ENCODE results near the gene SUGP2. TPM values are rescaled to one million over a fixed set of nuclear protein-coding genes. Genes with fewer than 3 reads are reported as not detected.

The SUGP2 gene
- total RNA-seq, 2 donors from 2014 or later = 41.8 to 99.6 TPM

DNA sequence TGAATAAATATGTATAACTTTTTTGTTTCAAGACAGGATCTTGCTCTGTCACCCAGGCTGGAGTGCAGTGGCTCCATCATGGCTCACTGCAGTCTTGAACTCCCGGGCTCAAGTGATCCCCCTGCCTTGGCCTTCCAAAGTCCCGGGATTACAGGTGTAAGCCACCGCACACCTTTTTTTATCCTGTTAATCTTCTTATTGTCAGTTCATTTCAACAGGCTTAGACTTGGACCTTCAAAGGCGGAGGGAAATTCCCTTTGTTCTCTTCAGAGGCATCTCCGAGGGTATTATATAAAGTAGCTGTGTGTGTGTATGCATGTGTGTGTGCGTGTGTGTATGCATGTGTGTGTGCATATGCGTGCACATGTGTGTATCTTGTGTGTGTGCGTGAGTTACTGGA, 35.0 kb downstream of the SUGP2 start:
- Histone ChIP-seq H3K4me1 (replicated peaks) (no peaks in the 10 kb centered on the region), H3K9me3 (no peaks in the 10 kb centered on the region), H3K36me3 (peaks cover 0 to 7% of the 10 kb centered on the region in 2 donors), H3K27me3 (replicated peaks; ENCODE audit: insufficient read depth) (no peaks in the 10 kb centered on the region), H3K4me3 (no peak overlapping the region), H3K27ac (no peak overlapping the region)
- no peak for DNase-seq (ENCODE audit: low spot score)
- intact Hi-C loops (cut with DNase I) = no loop called here
- TF ChIP-seq POLR2A (IDR thresholded peaks at IDR 0.05) = no peak
- TF ChIP-seq, protein P1, sequence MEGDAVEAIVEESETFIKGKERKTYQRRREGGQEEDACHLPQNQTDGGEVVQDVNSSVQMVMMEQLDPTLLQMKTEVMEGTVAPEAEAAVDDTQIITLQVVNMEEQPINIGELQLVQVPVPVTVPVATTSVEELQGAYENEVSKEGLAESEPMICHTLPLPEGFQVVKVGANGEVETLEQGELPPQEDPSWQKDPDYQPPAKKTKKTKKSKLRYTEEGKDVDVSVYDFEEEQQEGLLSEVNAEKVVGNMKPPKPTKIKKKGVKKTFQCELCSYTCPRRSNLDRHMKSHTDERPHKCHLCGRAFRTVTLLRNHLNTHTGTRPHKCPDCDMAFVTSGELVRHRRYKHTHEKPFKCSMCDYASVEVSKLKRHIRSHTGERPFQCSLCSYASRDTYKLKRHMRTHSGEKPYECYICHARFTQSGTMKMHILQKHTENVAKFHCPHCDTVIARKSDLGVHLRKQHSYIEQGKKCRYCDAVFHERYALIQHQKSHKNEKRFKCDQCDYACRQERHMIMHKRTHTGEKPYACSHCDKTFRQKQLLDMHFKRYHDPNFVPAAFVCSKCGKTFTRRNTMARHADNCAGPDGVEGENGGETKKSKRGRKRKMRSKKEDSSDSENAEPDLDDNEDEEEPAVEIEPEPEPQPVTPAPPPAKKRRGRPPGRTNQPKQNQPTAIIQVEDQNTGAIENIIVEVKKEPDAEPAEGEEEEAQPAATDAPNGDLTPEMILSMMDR (IDR thresholded peaks at IDR 0.05) = no peak
- TF ChIP-seq POLR2AphosphoS5 (IDR thresholded peaks at IDR 0.05) = no peak
- WGBS = 66% methylated on average over 8 of the region's 8 CpGs

DNA sequence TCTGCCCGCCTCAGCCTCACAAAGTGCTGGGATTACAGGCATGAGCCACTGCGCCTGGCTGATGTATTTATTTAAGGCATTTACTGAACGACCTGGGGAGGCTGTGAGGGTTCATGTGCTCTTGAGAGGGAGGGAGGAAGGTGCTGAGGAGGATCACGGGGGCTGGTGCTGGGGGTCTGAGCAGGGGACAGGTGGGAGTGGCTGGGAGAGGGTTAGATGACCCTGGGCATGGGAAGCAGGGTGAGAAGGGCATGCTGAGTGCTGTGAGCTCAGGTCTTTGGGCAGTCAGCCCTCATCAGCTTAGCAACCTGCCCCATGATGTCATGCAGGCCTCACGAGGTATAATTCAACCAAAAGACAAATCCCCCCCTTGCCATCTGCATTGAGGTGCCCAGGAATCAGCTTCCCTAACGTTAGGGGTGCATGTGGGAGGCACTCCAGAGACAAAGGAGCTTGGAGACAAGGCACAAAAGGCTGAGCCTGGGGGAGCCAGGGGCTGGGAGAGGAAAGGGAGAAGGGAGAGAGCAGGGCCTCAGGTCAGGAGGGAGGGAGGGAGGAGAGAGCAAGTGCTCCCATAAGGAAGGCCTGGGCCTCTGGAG, 36.4 kb downstream of the SUGP2 start:
- no peaks in the 10 kb centered on the region for H3K27me3 ChIP-seq (replicated peaks; ENCODE audit: insufficient read depth)
- TF ChIP-seq POLR2A (IDR thresholded peaks at IDR 0.05) (no peak), POLR2AphosphoS5 (IDR thresholded peaks at IDR 0.05) (no peak)
- TF ChIP-seq, protein P1 (IDR thresholded peaks at IDR 0.05) = no peak
- intact Hi-C loops (cut with DNase I) = no loop called here
- H3K36me3 ChIP-seq = peaks cover 0 to 3% of the 10 kb centered on the region in 2 donors
- no peak overlapping the region for H3K27ac ChIP-seq
- no peaks in the 10 kb centered on the region for H3K4me1 ChIP-seq (replicated peaks)
- no peaks in the 10 kb centered on the region for H3K9me3 ChIP-seq
- 80% methylated on average over 6 of the region's 6 CpGs for WGBS
- no peak overlapping the region for H3K4me3 ChIP-seq
- DNase-seq (ENCODE audit: low spot score) = no peak

DNA sequence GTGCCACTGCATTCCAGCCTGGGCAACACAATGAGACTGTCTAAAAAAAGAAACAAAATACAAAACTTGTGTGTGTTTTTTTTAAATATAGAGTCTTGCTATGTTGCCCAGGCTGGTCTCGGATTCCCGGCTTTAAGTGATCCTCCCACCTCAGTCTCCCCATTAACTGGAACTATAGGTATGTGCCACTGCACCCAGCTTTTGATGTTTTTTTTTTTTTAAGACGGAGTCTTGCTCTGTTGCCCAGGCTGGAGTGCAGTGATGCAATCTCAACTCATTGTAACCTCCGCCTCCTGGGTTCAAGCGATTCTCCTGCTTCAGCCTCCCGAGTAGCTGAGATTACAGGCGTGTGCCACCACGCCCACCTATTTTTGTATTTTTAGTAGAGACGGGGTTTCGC, 37.0 kb downstream of the SUGP2 start:
- Histone ChIP-seq H3K9me3 (no peaks in the 10 kb centered on the region), H3K27ac (no peak overlapping the region), H3K27me3 (replicated peaks; ENCODE audit: insufficient read depth) (no peaks in the 10 kb centered on the region), H3K4me3 (no peak overlapping the region), H3K36me3 (peaks cover 0 to 3% of the 10 kb centered on the region in 2 donors), H3K4me1 (replicated peaks) (no peaks in the 10 kb centered on the region)
- intact Hi-C loops (cut with DNase I) = no loop called here
- TF ChIP-seq, protein P1 (IDR thresholded peaks at IDR 0.05) = no peak
- TF ChIP-seq POLR2AphosphoS5 (IDR thresholded peaks at IDR 0.05) = no peak
- TF ChIP-seq POLR2A (IDR thresholded peaks at IDR 0.05) = no peak
- 93% methylated on average over 10 of the region's 10 CpGs for WGBS
- no peak for DNase-seq (ENCODE audit: low spot score)

DNA sequence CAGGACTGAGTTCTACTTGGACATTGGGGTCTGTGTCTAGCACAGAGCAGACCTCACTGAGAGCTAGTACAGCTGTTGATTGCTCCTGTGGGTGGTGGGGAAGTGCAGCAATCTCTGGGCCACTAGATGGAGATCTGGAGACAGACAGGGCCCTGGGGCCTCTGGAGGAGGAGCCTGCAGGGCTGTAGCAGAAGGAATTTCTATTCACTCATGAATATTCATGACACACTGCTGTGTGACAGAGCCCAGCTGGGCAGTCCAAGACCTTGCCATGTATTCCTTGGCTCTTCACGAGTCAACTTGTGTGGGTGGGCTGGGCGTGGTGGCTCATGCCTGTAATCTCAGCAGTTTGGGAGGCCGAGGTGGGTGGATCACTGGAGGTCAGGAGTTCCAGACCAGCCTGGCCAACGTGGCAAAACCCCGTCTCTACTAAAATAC, 37.5 kb downstream of the SUGP2 start:
- no peaks in the 10 kb centered on the region for H3K4me1 ChIP-seq (replicated peaks)
- TF ChIP-seq POLR2AphosphoS5 (IDR thresholded peaks at IDR 0.05) (peak; percentile 50), POLR2A (IDR thresholded peaks at IDR 0.05) (no peak)
- TF ChIP-seq, protein P1 (IDR thresholded peaks at IDR 0.05) = peak in 3 of 4 experiments; percentile 40 to 56 (median 48)
- H3K36me3 ChIP-seq = peaks cover 0 to 3% of the 10 kb centered on the region in 2 donors
- H3K9me3 ChIP-seq = no peaks in the 10 kb centered on the region
- H3K4me3 ChIP-seq = no peak overlapping the region
- intact Hi-C loops (cut with DNase I) = no loop called here
- DNase-seq (ENCODE audit: low spot score) = peak; percentile 30
- WGBS = 53% methylated on average over 5 of the region's 5 CpGs
- no peaks in the 10 kb centered on the region for H3K27me3 ChIP-seq (replicated peaks; ENCODE audit: insufficient read depth)
- no peak overlapping the region for H3K27ac ChIP-seq

DNA sequence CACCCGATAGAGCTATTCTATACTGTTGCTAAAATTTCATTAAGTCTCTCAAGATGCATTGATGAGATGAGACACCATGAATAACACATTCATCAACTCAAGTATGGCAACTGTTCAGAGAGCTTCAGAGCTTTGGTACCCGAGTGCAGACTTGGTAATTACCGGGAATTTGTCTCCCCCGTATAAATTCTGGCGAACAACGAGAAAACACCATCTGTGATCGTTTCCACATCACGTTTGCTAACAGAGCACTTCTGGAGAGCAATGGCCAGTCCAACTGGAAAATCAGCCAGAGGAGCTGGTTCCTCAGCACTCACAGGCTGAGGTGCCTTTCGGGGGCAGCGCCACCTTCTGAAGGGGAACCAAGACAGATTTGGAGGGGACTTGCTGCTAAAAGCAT, 40.2 kb downstream of the SUGP2 start:
- H3K9me3 ChIP-seq = no peaks in the 10 kb centered on the region
- H3K27ac ChIP-seq = no peak overlapping the region
- 62% methylated on average over 10 of the region's 10 CpGs for WGBS
- TF ChIP-seq, protein P1 (IDR thresholded peaks at IDR 0.05) = no peak
- TF ChIP-seq POLR2AphosphoS5 (IDR thresholded peaks at IDR 0.05) (no peak), POLR2A (IDR thresholded peaks at IDR 0.05) (no peak)
- intact Hi-C loops (cut with DNase I) = no loop called here
- peaks cover 0 to 3% of the 10 kb centered on the region in 2 donors for H3K36me3 ChIP-seq
- H3K4me1 ChIP-seq (replicated peaks) = no peaks in the 10 kb centered on the region
- no peaks in the 10 kb centered on the region for H3K27me3 ChIP-seq (replicated peaks; ENCODE audit: insufficient read depth)
- DNase-seq (ENCODE audit: low spot score) = no peak
- H3K4me3 ChIP-seq = no peak overlapping the region

Data from prostate gland (tissue), 2 donors.